Measurements from ENCODE around the gene TGFBI. TPM values are rescaled to one million over a fixed set of nuclear protein-coding genes. Genes with fewer than 3 reads are reported as not detected.

Gene TGFBI
- total RNA-seq, 6 donors from 2014 or later, result 51.0 to 189 (median 126) TPM

DNA sequence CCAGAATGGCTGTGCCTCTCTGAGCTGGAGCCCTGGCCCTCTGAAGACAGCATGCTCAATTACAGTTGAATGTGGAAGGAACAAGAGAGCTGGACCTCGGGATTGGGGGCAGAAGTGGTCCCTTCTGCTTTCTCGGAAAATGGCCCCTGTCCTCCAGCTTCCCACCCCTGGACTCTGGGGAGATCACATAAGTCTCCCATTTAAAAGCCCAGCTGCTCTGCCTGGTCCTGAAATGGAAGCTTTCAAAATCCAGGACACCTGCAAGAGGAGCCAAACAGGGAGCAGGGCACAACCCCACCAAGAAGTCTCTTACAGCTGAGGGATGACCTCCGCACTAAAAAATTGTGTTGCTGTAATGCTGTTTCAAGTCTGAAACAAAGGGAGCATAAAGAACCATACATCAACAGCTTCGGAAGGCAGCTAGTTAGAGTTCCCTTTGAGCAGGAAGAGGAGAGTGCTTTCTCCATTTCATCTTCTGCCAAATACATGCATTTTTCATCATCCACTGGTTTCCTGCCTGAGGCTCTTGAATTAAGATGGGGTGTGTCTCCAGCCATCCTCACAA lies 48.2 kb downstream of the TGFBI start:
- H3K27me3 ChIP-seq, result no peaks in the 10 kb centered on the region
- H3K27ac ChIP-seq, result no peak overlapping the region
- peaks cover 0 to under 1% (median 0%) of the 10 kb centered on the region in 4 donors for H3K4me1 ChIP-seq
- TF ChIP-seq CTCF (IDR thresholded peaks at IDR 0.05) (no peak), POLR2AphosphoS5 (IDR thresholded peaks at IDR 0.05) (no peak), POLR2A (IDR thresholded peaks at IDR 0.05) (no peak), EP300 (IDR thresholded peaks at IDR 0.05) (no peak)
- DNase-seq (no peak), ATAC-seq (ENCODE audit: low FRiP score in 2 of 2) (no peak)
- H3K36me3 ChIP-seq, result no peaks in the 10 kb centered on the region
- WGBS, 2 donors, result 85 to 89% methylated on average over 2 to 4 of the region's 4 CpGs
- no peak overlapping the region for H3K4me3 ChIP-seq
- H3K9me3 ChIP-seq, result no peaks in the 10 kb centered on the region

GRCh38 chr5:136079195-136079985 lies 50.6 kb downstream of the TGFBI start:
- no peak overlapping the region for H3K27ac ChIP-seq
- H3K27me3 ChIP-seq, result no peaks in the 10 kb centered on the region
- H3K4me1 ChIP-seq, result peaks cover 0 to 8% (median 0%) of the 10 kb centered on the region in 4 donors
- no peaks in the 10 kb centered on the region for H3K36me3 ChIP-seq
- ATAC-seq (ENCODE audit: low FRiP score in 2 of 2), result no peak
- no peaks in the 10 kb centered on the region for H3K9me3 ChIP-seq
- 47 to 59% methylated on average over 16 to 25 of the region's 25 CpGs for WGBS, 2 donors
- DNase-seq, result peak in 1 of 2 donors; percentile 48
- peak overlapping the region in 2 of 4 donors; percentile 30 to 42 for H3K4me3 ChIP-seq
- TF ChIP-seq POLR2AphosphoS5 (IDR thresholded peaks at IDR 0.05) (no peak), CTCF (IDR thresholded peaks at IDR 0.05) (no peak), EP300 (IDR thresholded peaks at IDR 0.05) (no peak), POLR2A (IDR thresholded peaks at IDR 0.05) (no peak)

- no peak for TF ChIP-seq POLR2A (IDR thresholded peaks at IDR 0.05)
- no peak for TF ChIP-seq CTCF (IDR thresholded peaks at IDR 0.05)
- TF ChIP-seq EP300 (IDR thresholded peaks at IDR 0.05), result no peak
- no peak for TF ChIP-seq POLR2AphosphoS5 (IDR thresholded peaks at IDR 0.05)
- Histone ChIP-seq H3K4me1 (peaks cover 0 to 8% (median 0%) of the 10 kb centered on the region in 4 donors), H3K27ac (peak overlapping the region in 1 of 4 donors; percentile 70), H3K4me3 (peak overlapping the region in 3 of 4 donors; percentile 30 to 42 (median 39)), H3K36me3 (no peaks in the 10 kb centered on the region), H3K9me3 (no peaks in the 10 kb centered on the region), H3K27me3 (no peaks in the 10 kb centered on the region)
- WGBS, 2 donors, result 46 to 75% methylated on average over 13 of the region's 13 CpGs
- DNase-seq (no peak), ATAC-seq (ENCODE audit: low FRiP score in 2 of 2) (peak; percentile 0 to 21)
Observed at GRCh38 chr5:136080113-136080482, 51.3 kb downstream of the TGFBI start.

- 53 to 55% methylated on average over 31 to 34 of the region's 34 CpGs for WGBS, 2 donors
- H3K36me3 ChIP-seq, result no peaks in the 10 kb centered on the region
- H3K27ac ChIP-seq, result peak overlapping the region; percentile 28 to 72 (median 62)
- peak overlapping the region in 3 of 4 donors; percentile 30 to 42 (median 39) for H3K4me3 ChIP-seq
- TF ChIP-seq POLR2AphosphoS5 (IDR thresholded peaks at IDR 0.05), result peak; percentile 77 to 85
- no peak for TF ChIP-seq CTCF (IDR thresholded peaks at IDR 0.05)
- TF ChIP-seq EP300 (IDR thresholded peaks at IDR 0.05), result peak in 1 of 4 donors; percentile 27
- TF ChIP-seq POLR2A (IDR thresholded peaks at IDR 0.05), result peak in 1 of 4 donors; percentile 40
- peaks cover 0 to 8% (median 0%) of the 10 kb centered on the region in 4 donors for H3K4me1 ChIP-seq
- H3K9me3 ChIP-seq, result no peaks in the 10 kb centered on the region
- peak; percentile 95 to 96 for ATAC-seq (ENCODE audit: low FRiP score in 2 of 2)
- peak; percentile 82 to 96 for DNase-seq
- H3K27me3 ChIP-seq, result no peaks in the 10 kb centered on the region
Observed at GRCh38 chr5:136080483-136081216, 51.9 kb downstream of the TGFBI start.

Data from upper lobe of left lung (tissue), 6 donors.